ENCODE measurements around the gene MAP3K13.

MAP3K13 gene

GRCh38 chr3:185477316-185477715 lies 114.4 kb downstream of the MAP3K13 start:
- no peak for TF ChIP-seq CTCF (conservative IDR thresholded peaks at IDR 0.05; ENCODE audit: low read depth)
- ChIA-PET POLR2A (ENCODE audit: low non-redundant PET) (no interaction called here), CTCF (interaction anchor here (0.6 to 1.0 kb wide), 2 partner anchors 17 to 75 kb away, joined by 3 to 4 read pairs; no protein-coding TSS in a partner anchor)
- H3K27ac ChIP-seq, result no peak overlapping the region
- no peak for DNase-seq (ENCODE audit: low spot score)

GRCh38 chr3:185479373-185479945 lies 116.5 kb downstream of the MAP3K13 start:
- CTCF ChIA-PET, result interaction anchor here (0.7 kb wide), 1 partner anchor 54 kb away, joined by 6 read pairs; no protein-coding TSS in a partner anchor
- no peak overlapping the region for H3K27ac ChIP-seq
- no peak for TF ChIP-seq CTCF (conservative IDR thresholded peaks at IDR 0.05; ENCODE audit: low read depth)
- POLR2A ChIA-PET (ENCODE audit: low non-redundant PET), result no interaction called here
- DNase-seq (ENCODE audit: low spot score), result no peak

- CTCF ChIA-PET, result interaction anchor here (0.5 to 0.6 kb wide), 2 partner anchors 12 to 207 kb away, joined by 3 to 4 read pairs; no protein-coding TSS in a partner anchor
- POLR2A ChIA-PET (ENCODE audit: low non-redundant PET), result no interaction called here
- no peak for TF ChIP-seq CTCF (conservative IDR thresholded peaks at IDR 0.05; ENCODE audit: low read depth)
- no peak for DNase-seq (ENCODE audit: low spot score)
- no peak overlapping the region for H3K27ac ChIP-seq
These were observed 121.4 kb downstream of the MAP3K13 start for GRCh38 chr3:185484296-185484695.

- ChIA-PET POLR2A (ENCODE audit: low non-redundant PET) (interaction anchor here (0.6 kb wide), 1 partner anchor 71 kb away, joined by 8 read pairs; no protein-coding TSS in a partner anchor), CTCF (interaction anchor here (0.6 to 1.1 kb wide), 2 partner anchors 131 to 1197 kb away, joined by 3 to 5 read pairs; no protein-coding TSS in a partner anchor)
- DNase-seq (ENCODE audit: low spot score), result no peak
- no peak for TF ChIP-seq CTCF (conservative IDR thresholded peaks at IDR 0.05; ENCODE audit: low read depth)
- H3K27ac ChIP-seq, result no peak overlapping the region
These were observed 123.5 kb downstream of the MAP3K13 start for GRCh38 chr3:185486394-185486793.

- ChIA-PET CTCF (interaction anchor here (0.6 kb wide), 3 partner anchors 42 to 498 kb away, joined by 3 to 5 read pairs (median 5); no protein-coding TSS in a partner anchor), POLR2A (ENCODE audit: low non-redundant PET) (no interaction called here)
- TF ChIP-seq CTCF (conservative IDR thresholded peaks at IDR 0.05; ENCODE audit: low read depth), result no peak
- no peak for DNase-seq (ENCODE audit: low spot score)
- no peak overlapping the region for H3K27ac ChIP-seq
These were observed 125.5 kb downstream of the MAP3K13 start for GRCh38 chr3:185488465-185488864.

GRCh38 chr3:185489462-185489861 lies 126.5 kb downstream of the MAP3K13 start:
- TF ChIP-seq CTCF (conservative IDR thresholded peaks at IDR 0.05; ENCODE audit: low read depth), result no peak
- DNase-seq (ENCODE audit: low spot score), result no peak
- CTCF ChIA-PET, result interaction anchor here (0.7 kb wide), 1 partner anchor 13 kb away, joined by 3 read pairs; no protein-coding TSS in a partner anchor
- no peak overlapping the region for H3K27ac ChIP-seq
- POLR2A ChIA-PET (ENCODE audit: low non-redundant PET), result no interaction called here

All from RWPE1 (cell line).